ENCODE measurements around the gene RGS7.

GRCh38 chr1:241356187-241356518 lies 852 bp downstream of the RGS7 start:
- TF ChIP-seq CTCF (IDR thresholded peaks at IDR 0.05) (no peak), POLR2A (IDR thresholded peaks at IDR 0.05) (no peak)

Measured in Peyer's patch (tissue), 4 donors.